ENCODE data around the gene MAGED4.

The MAGED4 gene

DNA sequence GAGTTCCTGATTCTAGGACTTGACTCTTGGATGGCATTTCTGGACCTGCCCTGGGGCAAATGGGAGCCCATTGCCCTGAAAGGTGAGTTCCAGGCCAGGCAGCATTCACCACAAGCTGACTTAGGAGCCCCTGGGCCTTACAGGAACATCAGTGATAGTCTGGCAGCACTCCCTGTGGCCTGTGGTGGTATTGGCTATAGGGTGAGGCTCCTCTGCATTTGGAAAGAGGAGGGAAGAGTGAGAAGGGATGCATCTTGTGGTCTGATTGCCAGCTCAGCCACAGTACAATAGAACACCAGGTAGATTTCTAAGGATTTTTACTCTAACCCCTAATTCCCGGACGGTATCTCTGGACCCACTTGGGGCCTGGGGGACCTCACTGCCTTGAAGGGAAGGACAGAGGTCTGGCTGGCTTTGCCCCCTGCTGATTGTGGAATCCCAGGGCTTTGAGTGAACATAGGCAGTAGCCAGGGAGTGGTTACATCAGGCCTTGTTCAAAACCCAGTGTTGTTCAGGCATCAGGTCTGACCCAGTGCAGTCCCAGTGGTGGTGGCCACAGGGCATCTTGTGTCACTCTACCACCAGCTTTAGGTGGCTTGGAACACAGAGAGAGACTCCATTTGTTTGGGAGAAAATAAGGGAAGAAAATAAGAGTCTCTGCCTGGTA, 32.9 kb downstream of the MAGED4 start:
- no peaks in the 10 kb centered on the region for H3K9me3 Mint-ChIP-seq
- no peak for DNase-seq (ENCODE audit: low spot score in 2 of 2)
- H3K4me1 Mint-ChIP-seq = no peaks in the 10 kb centered on the region
- no peak for ATAC-seq (replicated peaks; ENCODE audit: extremely low read depth, poor library complexity, severe bottlenecking)
- no peak overlapping the region for H3K4me3 Mint-ChIP-seq
- H3K27ac Mint-ChIP-seq (ENCODE audit: low read depth) = no peak overlapping the region
- peaks cover 3% of the 10 kb centered on the region for H3K36me3 Mint-ChIP-seq (ENCODE audit: insufficient read depth)
- peaks cover 51% of the 10 kb centered on the region for H3K27me3 Mint-ChIP-seq

- Mint-ChIP-seq H3K4me1 (no peaks in the 10 kb centered on the region), H3K9me3 (no peaks in the 10 kb centered on the region), H3K36me3 (ENCODE audit: insufficient read depth) (peaks cover 2% of the 10 kb centered on the region), H3K27me3 (peaks cover 39% of the 10 kb centered on the region), H3K4me3 (no peak overlapping the region), H3K27ac (ENCODE audit: low read depth) (no peak overlapping the region)
- no peak for ATAC-seq (replicated peaks; ENCODE audit: extremely low read depth, poor library complexity, severe bottlenecking)
- DNase-seq (ENCODE audit: low spot score in 2 of 2) = no peak
Measured at GRCh38 chrX:52220936-52221335, 36.2 kb downstream of the MAGED4 start.

All from central memory CD8-positive, alpha-beta T cell (primary cell).